Calu3 (cell line): Measurements from ENCODE around the gene SLC1A5. TPM values are rescaled to one million over a fixed set of nuclear protein-coding genes. Genes with fewer than 3 reads are reported as not detected.

Source experiments
- BruUV-seq: library from RNA; stranded (reverse); fragments of 400-500 nt; replicated peaks from 2 replicates; lab custom pipeline; 2021; lab: Mats Ljungman, UMichigan
- CTCF ChIA-PET: fragments of 300-600 bp; sonication (Branson Sonifier 250); formaldehyde crosslinking; loops from one replicate; lab custom pipeline; 2022; ENCODE audit warnings: antibody characterized with exemption; lab: Charles Lee
- DNase-seq: peaks from one replicate; pipeline ENCODE4 v3.0.0; 2022
- H3K27ac Mint-ChIP-seq: one replicate; pipeline ENCODE4 v1.8.0; 2022; ENCODE audit warnings: mixed read lengths; ENCODE audit not compliant: unreplicated experiment
- H3K27me3 Mint-ChIP-seq: one replicate; pipeline ENCODE4 v1.8.0; 2022; ENCODE audit warnings: mixed read lengths; ENCODE audit not compliant: unreplicated experiment
- H3K36me3 Mint-ChIP-seq: one replicate; pipeline ENCODE4 v1.8.0; 2022; ENCODE audit warnings: mild to moderate bottlenecking, moderate library complexity, mixed read lengths; ENCODE audit not compliant: insufficient read depth, unreplicated experiment
- H3K4me1 Mint-ChIP-seq: one replicate; pipeline ENCODE4 v1.8.0; 2022; ENCODE audit warnings: mild to moderate bottlenecking, low read depth, mixed read lengths; ENCODE audit not compliant: unreplicated experiment
- H3K4me3 Mint-ChIP-seq: one replicate; pipeline ENCODE4 v1.8.0; 2022; ENCODE audit warnings: mild to moderate bottlenecking, low read depth, moderate library complexity, mixed read lengths; ENCODE audit not compliant: unreplicated experiment
- H3K9me3 Mint-ChIP-seq: one replicate; pipeline ENCODE4 v1.8.0; 2022; ENCODE audit warnings: low read depth, mixed read lengths; ENCODE audit not compliant: unreplicated experiment
- CTCF ChIP-seq: fragments of 200-600 bp; IDR thresholded peaks from one replicate; pipeline ENCODE4 v1.8.0; 2022; ENCODE audit warnings: antibody characterized with exemption; ENCODE audit not compliant: unreplicated experiment
- intact Hi-C: fragments of 100-400 bp; cut with micrococcal nuclease; formaldehyde crosslinking; loops from one replicate; pipeline ENCODE4 v1.10.0; 2022; ENCODE audit not compliant: unreplicated experiment
- total RNA-seq: library from RNA; stranded (reverse); gene quantifications from 2 replicates; pipeline ENCODE4 v1.2.3, GENCODE V29; 2022

SLC1A5 gene
- total RNA-seq, 1 experiment from 2014 or later = 250 TPM

GRCh38 chr19:46742926-46743480 is 45.4 kb downstream of the SLC1A5 start:
- TSS peak; percentile 34 for BruUV-seq
- H3K27me3 Mint-ChIP-seq = no peaks in the 10 kb centered on the region
- H3K4me1 Mint-ChIP-seq = peaks cover 43% of the 10 kb centered on the region
- H3K27ac Mint-ChIP-seq = peak overlapping the region; percentile 17
- intact Hi-C loops = no loop called here
- no peak for TF ChIP-seq CTCF
- no peaks in the 10 kb centered on the region for H3K9me3 Mint-ChIP-seq
- CTCF ChIA-PET = no interaction called here
- peaks cover 72% of the 10 kb centered on the region for H3K36me3 Mint-ChIP-seq
- H3K4me3 Mint-ChIP-seq = no peak overlapping the region
- DNase-seq = no peak

GRCh38 chr19:46741447-46741846 is 46.9 kb downstream of the SLC1A5 start:
- no peak overlapping the region for H3K27ac Mint-ChIP-seq
- intact Hi-C loops = no loop called here
- H3K36me3 Mint-ChIP-seq = peaks cover 64% of the 10 kb centered on the region
- DNase-seq = no peak
- H3K9me3 Mint-ChIP-seq = no peaks in the 10 kb centered on the region
- no peaks in the 10 kb centered on the region for H3K27me3 Mint-ChIP-seq
- H3K4me1 Mint-ChIP-seq = peaks cover 37% of the 10 kb centered on the region
- no peak overlapping the region for H3K4me3 Mint-ChIP-seq
- TF ChIP-seq CTCF = no peak
- CTCF ChIA-PET = no interaction called here
- no TSS peak for BruUV-seq

GRCh38 chr19:46739290-46739771 is 49.1 kb downstream of the SLC1A5 start:
- Mint-ChIP-seq H3K27ac (no peak overlapping the region), H3K4me3 (no peak overlapping the region), H3K27me3 (no peaks in the 10 kb centered on the region), H3K36me3 (peaks cover 53% of the 10 kb centered on the region), H3K9me3 (no peaks in the 10 kb centered on the region), H3K4me1 (peaks cover 25% of the 10 kb centered on the region)
- CTCF ChIA-PET = no interaction called here
- BruUV-seq = no TSS peak
- no peak for DNase-seq
- TF ChIP-seq CTCF = no peak
- intact Hi-C loops = no loop called here

- CTCF ChIA-PET = no interaction called here
- no TSS peak for BruUV-seq
- intact Hi-C loops = no loop called here
- no peaks in the 10 kb centered on the region for H3K27me3 Mint-ChIP-seq
- H3K4me3 Mint-ChIP-seq = no peak overlapping the region
- H3K4me1 Mint-ChIP-seq = peaks cover 31% of the 10 kb centered on the region
- no peaks in the 10 kb centered on the region for H3K9me3 Mint-ChIP-seq
- H3K36me3 Mint-ChIP-seq = peaks cover 56% of the 10 kb centered on the region
- no peak overlapping the region for H3K27ac Mint-ChIP-seq
- TF ChIP-seq CTCF = no peak
- no peak for DNase-seq
These were observed 50.6 kb downstream of the SLC1A5 start for GRCh38 chr19:46737761-46738171.
